GM18511 (cell line): ENCODE results near the gene AGER.
"Not testable (repeated sequence)": the region's sequence is repeated elsewhere in the genome, so short reads cannot be mapped to it uniquely, and the experiment has no call there.

ENCODE experiments used
- ATAC-seq: cut with Tn5 transposase; IDR thresholded peaks from one replicate; pipeline ENCODE4 v1.9.1; 2021; ENCODE audit warnings: mild to moderate bottlenecking, moderate library complexity; ENCODE audit not compliant: unreplicated experiment

Gene AGER

GRCh38 chr6:32151181-32151862 is 32.7 kb downstream of the AGER start:
- no peak for ATAC-seq

- ATAC-seq: no peak
Observed at GRCh38 chr6:32149932-32150870, 33.9 kb downstream of the AGER start.

GRCh38 chr6:32149092-32149755 is 34.8 kb downstream of the AGER start:
- ATAC-seq: no peak

- no peak for ATAC-seq
Observed at GRCh38 chr6:32148289-32149091, 35.6 kb downstream of the AGER start.

GRCh38 chr6:32147401-32148132 is 36.5 kb downstream of the AGER start:
- ATAC-seq: no peak

GRCh38 chr6:32146687-32147086 is 37.4 kb downstream of the AGER start:
- no peak for ATAC-seq

- no peak for ATAC-seq
Observed at GRCh38 chr6:32146287-32146686, 37.8 kb downstream of the AGER start.

GRCh38 chr6:32144238-32144637 is 39.8 kb downstream of the AGER start:
- not testable (repeated sequence) for ATAC-seq

GRCh38 chr6:32140420-32141046 is 43.5 kb downstream of the AGER start:
- ATAC-seq: no peak

- no peak for ATAC-seq
Observed at GRCh38 chr6:32139590-32139989, 44.5 kb downstream of the AGER start.

GRCh38 chr6:32137454-32137853 is 46.6 kb downstream of the AGER start:
- ATAC-seq: no peak

GRCh38 chr6:32133786-32134185 is 50.3 kb downstream of the AGER start:
- ATAC-seq: no peak

- ATAC-seq: no peak
Observed at GRCh38 chr6:32132110-32132509, 51.9 kb downstream of the AGER start.

GRCh38 chr6:32131439-32131948 is 52.6 kb downstream of the AGER start:
- no peak for ATAC-seq
